Brain microvascular endothelial cell (primary cell): ENCODE results near the gene C17orf114.
"Not testable (repeated sequence)": the region's sequence is repeated elsewhere in the genome, so short reads cannot be mapped to it uniquely, and the experiment has no call there.

Source experiments
- DNase-seq: peaks from one replicate; pipeline ENCODE4 v3.0.0-alpha.2; 2020
- H3K27ac ChIP-seq: fragments of 250-450 bp; sonication (Bioruptor Pico); 2 replicates; pipeline ENCODE4 v1.5.1; 2020; ENCODE audit warnings: mild to moderate bottlenecking, moderate library complexity
- H3K27me3 ChIP-seq: fragments of 250-450 bp; sonication (Bioruptor Pico); replicated peaks from 2 replicates; pipeline ENCODE4 v1.5.1; 2020; ENCODE audit warnings: mild to moderate bottlenecking
- H3K36me3 ChIP-seq: fragments of 250-450 bp; sonication (Bioruptor Pico); replicated peaks from 2 replicates; pipeline ENCODE4 v1.5.1; 2020; ENCODE audit warnings: mild to moderate bottlenecking
- H3K4me3 ChIP-seq: 2 replicates; pipeline ENCODE4 v1.5.1; 2011; ENCODE audit warnings: low read depth, mild to moderate bottlenecking, control low read depth, low read length, moderate library complexity
- CTCF ChIP-seq: IDR thresholded peaks from 2 replicates; pipeline ENCODE4 v1.5.1; 2011; ENCODE audit warnings: low read depth, mild to moderate bottlenecking, moderate library complexity, low read length, control low read depth, inconsistent platforms; ENCODE audit errors: missing control alignments
- in situ Hi-C: cut with HindIII; loops from 2 replicates; pipeline ENCODE4 v1.10.0; 2017; ENCODE audit warnings: low sequenced_read_pairs, low pct_ligation_motif_present

Gene C17orf114

DNA sequence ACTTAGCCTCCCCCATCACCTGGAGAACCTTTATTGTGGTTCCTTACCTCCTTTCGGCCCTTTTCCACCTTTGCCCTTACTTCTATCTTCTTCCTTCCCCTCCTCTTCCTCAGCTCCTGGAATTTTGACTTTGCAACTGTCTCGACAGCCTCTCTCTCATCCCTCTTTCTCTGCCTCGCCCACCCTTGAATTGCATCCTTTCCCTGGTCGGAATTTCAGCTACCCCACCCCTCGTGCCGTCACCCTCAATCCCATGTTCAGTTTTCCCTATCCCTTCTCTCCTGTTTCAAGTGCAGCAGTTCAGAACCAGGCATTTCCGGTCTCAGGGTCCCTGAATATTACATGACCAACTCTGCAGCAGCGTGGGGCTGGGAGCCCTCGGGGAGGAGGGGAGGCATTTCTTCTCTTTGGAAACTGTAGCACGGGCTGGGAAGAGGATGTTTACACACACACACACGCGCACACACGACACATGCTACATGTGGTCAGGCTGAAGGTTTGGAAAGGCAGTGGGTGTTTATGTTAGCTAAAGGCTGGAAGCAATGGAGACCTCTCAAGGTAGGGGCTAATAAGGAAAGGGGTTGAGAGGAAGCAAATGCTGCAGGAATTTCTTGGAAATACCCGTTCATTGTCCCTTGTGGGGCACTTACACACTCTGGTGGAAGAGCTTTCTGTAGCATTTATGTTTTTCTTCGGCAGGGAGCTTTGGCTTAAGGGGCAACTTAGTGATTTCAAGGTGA lies 32.0 kb upstream of the C17orf114 start:
- no peak for TF ChIP-seq CTCF
- DNase-seq, result peak; percentile 13
- H3K27ac ChIP-seq, result no peak overlapping the region
- H3K27me3 ChIP-seq, result no peaks in the 10 kb centered on the region
- in situ Hi-C loops, result no loop called here
- peak overlapping the region; percentile 79 for H3K4me3 ChIP-seq
- no peaks in the 10 kb centered on the region for H3K36me3 ChIP-seq

GRCh38 chr17:4833178-4833940 lies 31.2 kb upstream of the C17orf114 start, which contains the start of gene MINK1:
TSS of gene MINK1 (plus strand) at chr17:4833340. CDS start at chr17:4833584, 244 bp downstream.
- H3K27ac ChIP-seq, result peak within 1 kb of the TSS; percentile 71
- no peaks in the 10 kb centered on the region for H3K36me3 ChIP-seq
- no peak for TF ChIP-seq CTCF
- H3K4me3 ChIP-seq, result peak within 1 kb of the TSS; percentile 79
- no peaks in the 10 kb centered on the region for H3K27me3 ChIP-seq
- DNase-seq, result peak; percentile 71
- in situ Hi-C loops, result no loop called here

DNA sequence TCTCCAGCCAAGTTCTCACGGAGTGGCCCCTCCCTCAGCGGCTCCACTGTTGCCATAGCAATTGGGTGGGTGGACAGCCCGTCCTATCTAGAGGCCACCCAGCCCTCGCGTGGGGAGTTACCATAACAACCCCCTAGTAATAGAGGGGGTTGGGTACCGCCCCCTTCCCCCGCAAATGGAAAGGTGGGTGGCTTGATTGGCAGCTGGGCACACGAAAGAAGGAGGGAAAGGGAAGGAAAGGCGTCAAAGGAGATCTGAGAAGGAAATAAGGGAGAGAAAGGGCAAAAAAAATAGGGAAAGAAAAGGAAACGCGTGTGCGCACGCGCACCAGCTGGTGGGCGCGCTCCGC lies 30.7 kb upstream of the C17orf114 start:
- DNase-seq, in situ Hi-C loops, H3K27me3 ChIP-seq, H3K36me3 ChIP-seq: not testable (repeated sequence)
- H3K27ac ChIP-seq, result peak overlapping the region; percentile 71
- H3K4me3 ChIP-seq, result peak overlapping the region; percentile 79

GRCh38 chr17:4827399-4827798 lies 25.3 kb upstream of the C17orf114 start:
- in situ Hi-C loops, result no loop called here
- DNase-seq, result no peak
- Histone ChIP-seq H3K27ac (no peak overlapping the region), H3K27me3 (no peaks in the 10 kb centered on the region), H3K4me3 (no peak overlapping the region), H3K36me3 (no peaks in the 10 kb centered on the region)
- TF ChIP-seq CTCF, result no peak

DNA sequence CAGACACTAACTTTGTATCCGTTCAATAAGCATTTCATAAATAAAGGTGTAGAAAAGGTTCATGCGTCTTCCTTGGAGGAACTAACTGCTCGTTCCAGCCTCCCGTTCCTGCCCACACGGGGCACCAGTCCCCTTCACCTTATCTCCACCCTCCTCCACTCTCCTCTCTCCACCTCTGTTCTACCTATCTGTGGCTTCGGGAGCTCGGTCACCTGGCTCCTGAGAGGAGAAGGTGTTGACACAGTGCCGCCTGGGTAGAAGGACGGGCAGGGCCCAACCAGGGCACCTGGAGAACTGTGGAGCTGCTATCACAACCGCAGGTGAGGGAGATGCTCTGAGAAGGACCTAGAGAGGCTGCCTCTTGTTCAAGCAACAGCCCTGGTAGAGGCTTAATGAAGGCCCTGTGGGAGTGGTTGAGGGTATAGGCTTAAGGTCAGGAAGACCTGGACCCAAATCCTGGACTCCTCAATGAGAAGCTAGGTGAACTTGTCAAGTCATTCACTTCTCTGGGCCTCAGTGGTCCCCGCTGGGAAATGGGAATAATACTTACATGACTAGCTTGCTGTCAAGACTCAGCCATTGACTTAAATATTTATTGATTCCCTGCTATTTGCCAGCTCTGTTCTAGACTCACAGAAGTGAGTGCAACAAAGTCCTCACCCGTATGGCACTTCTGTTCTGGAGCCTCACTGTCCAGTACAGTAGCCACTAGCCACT lies 21.4 kb upstream of the C17orf114 start:
- DNase-seq, result no peak
- Histone ChIP-seq H3K36me3 (peaks cover 4% of the 10 kb centered on the region), H3K27ac (no peak overlapping the region), H3K4me3 (no peak overlapping the region), H3K27me3 (no peaks in the 10 kb centered on the region)
- TF ChIP-seq CTCF, result no peak
- in situ Hi-C loops, result no loop called here

- peaks cover 4% of the 10 kb centered on the region for H3K36me3 ChIP-seq
- TF ChIP-seq CTCF, result no peak
- no peak overlapping the region for H3K4me3 ChIP-seq
- no peaks in the 10 kb centered on the region for H3K27me3 ChIP-seq
- no peak overlapping the region for H3K27ac ChIP-seq
- no peak for DNase-seq
- in situ Hi-C loops, result no loop called here
Observed at GRCh38 chr17:4822835-4823234, 20.7 kb upstream of the C17orf114 start.
